ENCODE results near the gene GABRG3. TPM values are rescaled to one million over a fixed set of nuclear protein-coding genes. Genes with fewer than 3 reads are reported as not detected.

GABRG3 gene
- total and polyA plus RNA-seq, 10 of the 15 experiments (the other 5 are each of a cell fraction or from before 2014, with no cell fraction given): 0.15 TPM; not detected in 9

DNA sequence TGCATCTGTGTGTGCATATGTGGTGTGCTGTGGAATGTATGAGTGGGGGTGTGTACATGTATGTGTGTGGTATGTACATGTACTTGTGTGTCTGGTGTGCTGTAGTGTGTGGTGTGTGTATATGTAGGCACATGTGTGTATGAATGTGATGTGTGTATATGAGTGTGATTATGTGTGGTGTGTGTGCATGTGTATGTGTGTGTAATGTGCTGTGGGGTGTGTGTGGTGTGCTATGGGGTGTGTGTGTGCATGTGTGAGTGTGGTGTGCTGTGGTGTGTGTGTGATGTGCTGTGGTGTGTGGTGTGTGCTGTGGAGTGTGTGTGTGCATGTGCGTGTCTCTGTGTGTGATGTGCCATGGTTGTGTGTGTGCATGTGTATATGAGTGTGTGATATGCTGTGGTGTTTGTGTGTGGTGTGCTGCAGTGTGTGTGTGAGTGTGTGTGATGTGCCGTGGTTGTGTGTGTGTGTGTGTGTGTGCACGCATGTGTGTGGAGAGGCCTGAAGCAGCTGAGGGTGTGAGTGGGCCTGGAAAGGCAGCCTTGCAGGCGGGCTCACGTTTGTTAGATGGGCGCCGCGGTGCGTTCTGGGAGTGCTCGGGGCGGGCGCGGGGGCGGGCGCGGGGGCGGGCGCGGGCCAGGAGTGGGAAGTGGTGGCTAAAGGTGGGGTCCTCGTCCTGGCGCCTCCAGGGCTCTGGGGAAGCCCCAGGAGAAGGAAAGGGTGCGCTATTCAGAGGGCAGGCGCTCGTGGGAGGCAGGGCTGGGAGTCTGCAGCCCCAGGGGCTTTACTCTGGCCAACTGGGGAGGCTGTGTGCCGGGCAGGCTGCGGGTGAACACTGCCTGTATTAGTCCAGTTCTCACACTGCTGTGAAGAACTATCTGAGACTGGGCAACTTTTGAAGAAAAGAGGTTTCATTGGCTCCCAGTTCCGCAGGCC is 116.9 kb downstream of the GABRG3 start:
- POLR2A ChIA-PET: no interaction called here
- Histone ChIP-seq H3K36me3 (ENCODE audit: control insufficient read depth in 2 of 2, insufficient read depth in 2 of 2, low read length in 1 of 2) (no peaks in the 10 kb centered on the region; a peak in 1 of 4 replicates), H3K4me3 (no peak overlapping the region), H3K27me3 (replicated peaks in 1 of 2; ENCODE audit: control insufficient read depth in 2 of 2, insufficient read depth in 2 of 2, low read length in 1 of 2) (no peaks in the 10 kb centered on the region), H3K4me2 (ENCODE audit: control insufficient read depth, insufficient read depth) (no peak overlapping the region), H3K9ac (ENCODE audit: control insufficient read depth, insufficient read depth, low read length) (no peak overlapping the region), H4K20me1 (ENCODE audit: control insufficient read depth, insufficient read depth) (no peaks in the 10 kb centered on the region), H2AFZ (ENCODE audit: control insufficient read depth, low read depth, low read length) (no peak overlapping the region), H3K79me2 (ENCODE audit: control insufficient read depth, insufficient read depth, low read length) (no peaks in the 10 kb centered on the region), H3K27ac (ENCODE audit: control insufficient read depth, insufficient read depth) (no peak overlapping the region), H3K9me3 (replicated peaks; ENCODE audit: control insufficient read depth, insufficient read depth, low read length) (no peaks in the 10 kb centered on the region; the same call in 2 of the 3 replicates), H3K4me1 (ENCODE audit: control insufficient read depth, insufficient read depth, low read length) (no peaks in the 10 kb centered on the region)
- SMC1A ChIA-PET (ENCODE audit: uncharacterized antibody, unreplicated experiment): no interaction called here
- ATAC-seq: no peak
- CTCF ChIA-PET: no interaction called here
- intact Hi-C loops (cut with micrococcal nuclease; ENCODE audit: unreplicated experiment) (no loop called here), in situ Hi-C loops (cut with MboI) (no loop called here)
- WGBS (ENCODE audit: insufficient coverage, insufficient replicate concordance, low lambda C conversion rate, missing lambda C conversion rate): 26% methylated on average over 8 of the region's 27 CpGs
- FAIRE-seq: no peak
- no peak for DNase-seq (ENCODE audit: low read depth, low spot score)
- no TSS peak for BruUV-seq (replicated peaks)
- TF ChIP-seq, protein P1, sequence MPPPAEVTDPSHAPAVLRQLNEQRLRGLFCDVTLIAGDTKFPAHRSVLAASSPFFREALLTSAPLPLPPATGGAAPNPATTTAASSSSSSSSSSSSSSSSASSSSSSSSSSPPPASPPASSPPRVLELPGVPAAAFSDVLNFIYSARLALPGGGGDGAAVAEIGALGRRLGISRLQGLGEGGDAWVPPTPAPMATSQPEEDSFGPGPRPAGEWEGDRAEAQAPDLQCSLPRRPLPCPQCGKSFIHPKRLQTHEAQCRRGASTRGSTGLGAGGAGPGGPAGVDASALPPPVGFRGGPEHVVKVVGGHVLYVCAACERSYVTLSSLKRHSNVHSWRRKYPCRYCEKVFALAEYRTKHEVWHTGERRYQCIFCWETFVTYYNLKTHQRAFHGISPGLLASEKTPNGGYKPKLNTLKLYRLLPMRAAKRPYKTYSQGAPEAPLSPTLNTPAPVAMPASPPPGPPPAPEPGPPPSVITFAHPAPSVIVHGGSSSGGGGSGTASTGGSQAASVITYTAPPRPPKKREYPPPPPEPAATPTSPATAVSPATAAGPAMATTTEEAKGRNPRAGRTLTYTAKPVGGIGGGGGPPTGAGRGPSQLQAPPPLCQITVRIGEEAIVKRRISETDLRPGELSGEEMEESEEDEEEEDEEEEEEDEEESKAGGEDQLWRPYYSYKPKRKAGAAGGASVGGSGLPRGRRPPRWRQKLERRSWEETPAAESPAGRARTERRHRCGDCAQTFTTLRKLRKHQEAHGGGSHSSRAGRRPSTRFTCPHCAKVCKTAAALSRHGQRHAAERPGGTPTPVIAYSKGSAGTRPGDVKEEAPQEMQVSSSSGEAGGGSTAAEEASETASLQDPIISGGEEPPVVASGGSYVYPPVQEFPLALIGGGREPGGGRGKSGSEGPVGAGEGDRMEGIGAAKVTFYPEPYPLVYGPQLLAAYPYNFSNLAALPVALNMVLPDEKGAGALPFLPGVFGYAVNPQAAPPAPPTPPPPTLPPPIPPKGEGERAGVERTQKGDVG (CRISPR knock-in tag; IDR thresholded peaks at IDR 0.05): no peak
- TF ChIP-seq ZNF274 (IDR thresholded peaks at IDR 0.05; ENCODE audit: insufficient read depth, insufficient read length): no peak
- no peak for TF ChIP-seq POLR2AphosphoS5 (IDR thresholded peaks at IDR 0.05; ENCODE audit: low read length)
- no peak for TF ChIP-seq ZNF622 (IDR thresholded peaks at IDR 0.05)
- no peak for TF ChIP-seq RFX5 (IDR thresholded peaks at IDR 0.05; ENCODE audit: low read depth, low read length)
- no peak for TF ChIP-seq SMAD5 (IDR thresholded peaks at IDR 0.05; ENCODE audit: low read depth)
- TF ChIP-seq NKRF (conservative IDR thresholded peaks at IDR 0.05): no peak
- no peak for TF ChIP-seq NFYA (IDR thresholded peaks at IDR 0.05; ENCODE audit: borderline replicate concordance, low read depth, low read length)
- TF ChIP-seq POU2F2 (IDR thresholded peaks at IDR 0.05; ENCODE audit: borderline replicate concordance, low read depth, low read length): no peak
- TF ChIP-seq ZBTB33 (IDR thresholded peaks at IDR 0.05): no peak
- TF ChIP-seq ATF7 (IDR thresholded peaks at IDR 0.05; ENCODE audit: low read depth): no peak
- TF ChIP-seq, protein P2, sequence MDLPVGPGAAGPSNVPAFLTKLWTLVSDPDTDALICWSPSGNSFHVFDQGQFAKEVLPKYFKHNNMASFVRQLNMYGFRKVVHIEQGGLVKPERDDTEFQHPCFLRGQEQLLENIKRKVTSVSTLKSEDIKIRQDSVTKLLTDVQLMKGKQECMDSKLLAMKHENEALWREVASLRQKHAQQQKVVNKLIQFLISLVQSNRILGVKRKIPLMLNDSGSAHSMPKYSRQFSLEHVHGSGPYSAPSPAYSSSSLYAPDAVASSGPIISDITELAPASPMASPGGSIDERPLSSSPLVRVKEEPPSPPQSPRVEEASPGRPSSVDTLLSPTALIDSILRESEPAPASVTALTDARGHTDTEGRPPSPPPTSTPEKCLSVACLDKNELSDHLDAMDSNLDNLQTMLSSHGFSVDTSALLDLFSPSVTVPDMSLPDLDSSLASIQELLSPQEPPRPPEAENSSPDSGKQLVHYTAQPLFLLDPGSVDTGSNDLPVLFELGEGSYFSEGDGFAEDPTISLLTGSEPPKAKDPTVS (IDR thresholded peaks at IDR 0.05; ENCODE audit: low read depth, low read length): no peak
- no peak for TF ChIP-seq SMAD1 (IDR thresholded peaks at IDR 0.05; ENCODE audit: low read depth, partially characterized antibody)
- RAD21 ChIA-PET (ENCODE audit: unreplicated experiment): no interaction called here
